Small intestine (tissue), 7 donors: Measurements from ENCODE around the gene SCARF2. TPM values are rescaled to one million over a fixed set of nuclear protein-coding genes. Genes with fewer than 3 reads are reported as not detected.
"Not testable (repeated sequence)": the region's sequence is repeated elsewhere in the genome, so short reads cannot be mapped to it uniquely, and the experiment has no call there.

Source experiments
- DNase-seq, 2 donors: peaks; one replicate each; pipeline versions ENCODE4 v3.0.0 to v3.0.0-alpha.2; 2013
- FAIRE-seq: peaks from 2 replicates; lab custom pipeline; 2012; peaks lifted over from hg19 to GRCh38; lab: Jason Lieb, UNC
- H3K27ac ChIP-seq, 3 donors: one replicate each; pipeline ENCODE4 v1.5.1; 2013; ENCODE audit warnings: low read length in 2 of 3, mild to moderate bottlenecking in 2 of 3, control low read depth in 1 of 3, inconsistent platforms in 1 of 3, low read depth in 1 of 3, moderate library complexity in 1 of 3
- H3K27me3 ChIP-seq, 3 donors: one replicate each; pipeline ENCODE4 v1.6.1; 2013; ENCODE audit warnings: low read length in 3 of 3, inconsistent platforms in 1 of 3; ENCODE audit not compliant: control insufficient read depth in 3 of 3, insufficient read depth in 3 of 3
- H3K36me3 ChIP-seq, 3 donors: one replicate each; pipeline ENCODE4 v1.6.1; 2013; ENCODE audit warnings: low read length in 3 of 3, inconsistent platforms in 1 of 3, low read depth in 1 of 3, mild to moderate bottlenecking in 1 of 3, moderate library complexity in 1 of 3; ENCODE audit not compliant: control insufficient read depth in 3 of 3, insufficient read depth in 2 of 3
- H3K4me1 ChIP-seq, 3 donors: one replicate each; pipeline ENCODE4 v1.6.1; 2013; ENCODE audit warnings: low read length in 2 of 3, inconsistent platforms in 1 of 3, low read depth in 1 of 3, mild to moderate bottlenecking in 1 of 3, moderate library complexity in 1 of 3; ENCODE audit not compliant: control insufficient read depth in 3 of 3, insufficient read depth in 2 of 3
- H3K4me3 ChIP-seq, 3 donors: one replicate each; pipeline ENCODE4 v1.5.1; 2013; ENCODE audit warnings: low read length in 3 of 3, control low read depth in 1 of 3, inconsistent platforms in 1 of 3, low read depth in 1 of 3, mild to moderate bottlenecking in 1 of 3, moderate library complexity in 1 of 3
- H3K9me3 ChIP-seq, 2 donors: one replicate each; pipeline ENCODE4 v1.6.1; 2013; ENCODE audit warnings: low read depth in 1 of 2, low read length in 1 of 2; ENCODE audit not compliant: control insufficient read depth in 2 of 2, insufficient read depth in 1 of 2
- WGBS, 3 donors: extraction: QIAGEN DNeasy Blood & Tissue Kit; methylation state at CpG; one replicate each; pipeline ENCODE4 v1.1.7; 2013; 5-methylcytosine and 5-hydroxymethylcytosine counted together
- polyA plus RNA-seq, 4 donors: library from polyadenylated mRNA; stranded (reverse) in 3 of 4; unstranded in 1 of 4; fragments of 200-250 nt in 3 of 4; fragments of 120-200 nt in 1 of 4; gene quantifications; one replicate each; pipeline versions ENCODE4 v1.2.1 to v1.2.3, GENCODE V29; 2013
- donor health status: healthy with polysubstance abuse.
- donor health status: control.
- donor health status: control.
- donor health status: Bipolar disorder and iron deficiency.
- donor health status: healthy.

Gene SCARF2
- polyA plus RNA-seq, 4 donors = 0.22 to 3.1 (median 1.5) TPM

DNA sequence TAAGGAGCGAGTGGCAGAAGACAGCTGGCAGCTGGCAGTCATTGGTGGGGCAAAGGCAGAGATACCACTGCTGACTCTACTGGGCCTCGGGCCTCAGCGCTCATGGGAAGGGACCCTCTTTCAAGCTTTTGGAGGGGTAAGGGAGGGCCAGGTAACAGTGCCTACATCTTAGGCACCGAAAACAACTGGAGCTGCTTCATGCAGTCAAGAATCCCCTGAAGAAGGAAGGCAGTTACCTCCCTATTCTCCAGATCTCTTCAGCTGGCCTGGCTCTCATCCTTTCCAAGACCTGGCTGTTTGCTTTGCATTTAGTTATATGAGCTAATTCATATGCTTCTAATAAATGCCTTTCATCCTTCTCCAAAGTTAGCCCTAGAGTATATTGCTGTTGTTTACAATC is 59.5 kb downstream of the SCARF2 start:
- Histone ChIP-seq H3K4me1 (no peaks in the 10 kb centered on the region), H3K36me3 (no peaks in the 10 kb centered on the region), H3K4me3 (no peak overlapping the region), H3K27me3 (no peaks in the 10 kb centered on the region), H3K27ac (no peak overlapping the region), H3K9me3 (no peaks in the 10 kb centered on the region)
- DNase-seq (no peak), FAIRE-seq (no peak)
- WGBS, 3 donors = 88 to 90% (median 89%) methylated on average over 4 of the region's 4 CpGs

DNA sequence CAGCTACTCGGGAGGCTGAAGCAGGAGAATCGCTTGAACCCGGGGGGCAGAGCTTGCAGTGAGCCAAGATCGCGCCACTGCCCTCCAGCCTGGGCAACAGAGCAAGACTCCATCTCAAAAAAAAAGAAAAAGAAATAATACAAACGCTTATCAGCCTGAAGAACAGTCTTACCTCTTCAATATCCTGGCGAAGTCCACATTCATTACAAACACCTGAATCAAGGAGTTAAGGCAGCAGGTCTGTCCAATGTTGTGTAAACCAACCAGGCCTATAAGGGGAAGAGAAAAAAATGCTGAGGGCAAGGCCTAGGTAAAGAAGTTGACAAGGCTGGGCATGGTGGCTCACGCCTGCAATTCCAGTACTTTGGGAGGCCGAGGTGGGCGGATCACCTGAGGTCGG is 60.6 kb downstream of the SCARF2 start:
- H3K9me3 ChIP-seq, H3K4me1 ChIP-seq, FAIRE-seq, H3K27ac ChIP-seq, DNase-seq, H3K27me3 ChIP-seq, H3K36me3 ChIP-seq, H3K4me3 ChIP-seq: not testable (repeated sequence)
- 93 to 95% (median 94%) methylated on average over 11 of the region's 11 CpGs for WGBS, 3 donors

DNA sequence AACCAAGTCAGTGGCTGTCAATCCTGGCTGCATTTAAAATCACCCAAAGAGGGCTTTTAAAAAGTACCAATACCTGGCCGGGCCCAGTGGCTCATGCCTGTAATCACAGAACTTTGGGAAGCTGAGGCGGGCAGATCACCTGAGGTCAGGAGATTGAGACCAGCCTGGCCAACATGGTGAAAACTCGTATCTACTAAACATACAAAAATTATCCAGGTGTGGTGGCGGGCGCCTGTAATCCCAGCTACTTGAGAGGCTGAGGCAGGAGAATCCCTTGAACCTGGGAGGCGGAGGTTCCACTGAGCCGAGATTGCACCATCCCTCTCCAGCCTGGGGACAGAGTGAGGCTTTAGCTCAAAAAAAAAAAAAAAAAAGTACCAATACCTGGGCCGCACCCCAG is 61.3 kb downstream of the SCARF2 start:
- not testable (repeated sequence) for H3K36me3 ChIP-seq, DNase-seq, H3K4me1 ChIP-seq, H3K9me3 ChIP-seq, H3K27me3 ChIP-seq, H3K27ac ChIP-seq, FAIRE-seq, H3K4me3 ChIP-seq
- WGBS, 3 donors = 94% methylated on average over 8 of the region's 8 CpGs

Other genes starting within 250 kb of the SCARF2 start
- gene RTN4R, start 169.5 kb downstream of the SCARF2 start, polyA plus RNA-seq = 10 to 100 TPM in 1 of 4 donors, 1 to 10 TPM in 3; 2.9 to 25.7 (median 4.4) TPM
- 10 to 100 TPM; 47.2 to 80.1 (median 53.8) TPM for gene DGCR6L, start 117.8 kb downstream of the SCARF2 start, polyA plus RNA-seq
- 10 to 100 TPM in 1 of 4 donors, 1 to 10 TPM in 3; 2.5 to 10.6 (median 4.2) TPM for gene ZNF74, start 43.7 kb downstream of the SCARF2 start, polyA plus RNA-seq
- 10 to 100 TPM in 2 of 4 donors, 1 to 10 TPM in 2; 5.9 to 15.1 (median 8.6) TPM for gene KLHL22, start 58.0 kb upstream of the SCARF2 start, polyA plus RNA-seq
- 100 to 1,000 TPM in 1 of 4 donors, 10 to 100 TPM in 3; 49.4 to 106 (median 76.6) TPM for gene MED15, start 69.8 kb upstream of the SCARF2 start, polyA plus RNA-seq